Measurements from ENCODE around the gene ENTPD5. TPM values are rescaled to one million over a fixed set of nuclear protein-coding genes. Genes with fewer than 3 reads are reported as not detected.
"Not testable (repeated sequence)": the region's sequence is repeated elsewhere in the genome, so short reads cannot be mapped to it uniquely, and the experiment has no call there.

Gene ENTPD5
- polyA plus RNA-seq, 4 donors, result 42.9 to 56.7 (median 53.2) TPM

- DNase-seq (ENCODE audit: low read depth in 4 of 4, low spot score in 3 of 4), result no peak
Observed at GRCh38 chr14:73945159-73945670, 73.9 kb downstream of the ENTPD5 start.

GRCh38 chr14:73944432-73945158 is 74.5 kb downstream of the ENTPD5 start:
- DNase-seq (ENCODE audit: low read depth in 4 of 4, low spot score in 3 of 4), result no peak

- no peak for DNase-seq (ENCODE audit: low read depth in 4 of 4, low spot score in 3 of 4)
Observed at GRCh38 chr14:73943083-73943482, 76.0 kb downstream of the ENTPD5 start.

GRCh38 chr14:73942180-73942579 is 76.9 kb downstream of the ENTPD5 start:
- no peak for DNase-seq (ENCODE audit: low read depth in 4 of 4, low spot score in 3 of 4)

GRCh38 chr14:73937012-73937411 is 82.1 kb downstream of the ENTPD5 start:
- no peak for DNase-seq (ENCODE audit: low read depth in 4 of 4, low spot score in 3 of 4)

GRCh38 chr14:73936548-73936947 is 82.5 kb downstream of the ENTPD5 start:
- no peak for DNase-seq (ENCODE audit: low read depth in 4 of 4, low spot score in 3 of 4)

GRCh38 chr14:73935666-73936065 is 83.4 kb downstream of the ENTPD5 start:
- DNase-seq (ENCODE audit: low read depth in 4 of 4, low spot score in 3 of 4), result no peak

GRCh38 chr14:73924337-73924736 is 94.8 kb downstream of the ENTPD5 start:
- DNase-seq (ENCODE audit: low read depth in 4 of 4, low spot score in 3 of 4), result no peak

GRCh38 chr14:73919457-73919856 is 99.6 kb downstream of the ENTPD5 start:
- not testable (repeated sequence) for DNase-seq (ENCODE audit: low read depth in 4 of 4, low spot score in 3 of 4)

GRCh38 chr14:73916324-73916723 is 102.8 kb downstream of the ENTPD5 start:
- no peak for DNase-seq (ENCODE audit: low read depth in 4 of 4, low spot score in 3 of 4)

GRCh38 chr14:73913256-73913655 is 105.8 kb downstream of the ENTPD5 start:
- no peak for DNase-seq (ENCODE audit: low read depth in 4 of 4, low spot score in 3 of 4)

GRCh38 chr14:73909681-73910080 is 109.4 kb downstream of the ENTPD5 start:
- no peak for DNase-seq (ENCODE audit: low read depth in 4 of 4, low spot score in 3 of 4)

Other genes with a start within 250 kb of the ENTPD5 start
- 10 to 100 TPM; 23.1 to 34.0 (median 30.2) TPM for gene PTGR2, start 167.5 kb downstream of the ENTPD5 start, polyA plus RNA-seq (ENCODE audit: insufficient read length in 4 of 4)
- gene ZNF410, start 132.4 kb downstream of the ENTPD5 start, polyA plus RNA-seq (ENCODE audit: insufficient read length in 4 of 4), result 10 to 100 TPM; 51.7 to 62.0 (median 58.1) TPM
- gene FAM161B, start 69.2 kb downstream of the ENTPD5 start, polyA plus RNA-seq (ENCODE audit: insufficient read length in 4 of 4), result 10 to 100 TPM; 12.8 to 15.8 (median 14.1) TPM
- 10 to 100 TPM; 28.1 to 30.2 (median 29.9) TPM for gene COQ6, start 69.0 kb downstream of the ENTPD5 start, polyA plus RNA-seq (ENCODE audit: insufficient read length in 4 of 4)
- 10 to 100 TPM; 12.9 to 19.3 (median 16.2) TPM for gene BBOF1, start 61 bp upstream of the ENTPD5 start, polyA plus RNA-seq (ENCODE audit: insufficient read length in 4 of 4)
- 100 to 1,000 TPM in 2 of 4 donors, 10 to 100 TPM in 2; 92.8 to 134 (median 101) TPM for gene ALDH6A1, start 65.2 kb upstream of the ENTPD5 start, polyA plus RNA-seq (ENCODE audit: insufficient read length in 4 of 4)
- 10 to 100 TPM; 16.6 to 19.4 (median 19.4) TPM for gene LIN52, start 65.7 kb upstream of the ENTPD5 start, polyA plus RNA-seq (ENCODE audit: insufficient read length in 4 of 4)
- gene VSX2, start 220.2 kb upstream of the ENTPD5 start, polyA plus RNA-seq (ENCODE audit: insufficient read length in 4 of 4), result under 1 TPM; 0.06 to 0.10 (median 0.07) TPM